Ramos (cell line): ENCODE measurements around the gene LY6G6C.

Experiments used
- in situ Hi-C: fragments of 300-500 bp; cut with MboI; formaldehyde crosslinking; loops from one replicate; pipeline ENCODE4 v1.14.3; 2022; ENCODE audit warnings: low sequenced_read_pairs; ENCODE audit not compliant: unreplicated experiment

Gene LY6G6C, protein sequence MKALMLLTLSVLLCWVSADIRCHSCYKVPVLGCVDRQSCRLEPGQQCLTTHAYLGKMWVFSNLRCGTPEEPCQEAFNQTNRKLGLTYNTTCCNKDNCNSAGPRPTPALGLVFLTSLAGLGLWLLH

GRCh38 chr6:31721351-31722020 lies at the start of gene LY6G6C:
Gene LY6G6C (minus strand): TSS chr6:31721746. CDS start chr6:31721679, 67 bp downstream.
- in situ Hi-C loops, result no loop called here

DNA sequence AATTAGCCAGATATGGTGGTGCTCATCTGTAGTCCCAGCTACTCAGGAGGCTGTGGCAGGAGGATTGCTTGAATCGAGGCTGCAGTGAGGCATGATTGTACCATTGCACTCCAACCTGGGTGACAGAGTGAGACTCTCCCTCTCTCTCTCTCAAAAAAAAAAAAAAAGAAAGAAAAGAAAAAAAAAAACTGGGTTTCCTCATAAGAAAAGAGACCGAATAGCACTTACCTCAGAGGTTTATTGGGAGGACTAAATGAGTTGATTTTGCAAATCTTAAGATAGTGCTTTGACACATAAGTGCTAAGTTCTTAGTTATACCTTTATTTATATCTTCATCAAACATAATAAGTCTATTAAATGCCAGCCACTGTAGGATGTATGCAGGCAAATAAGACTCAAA lies 49.3 kb upstream of the LY6G6C start:
- in situ Hi-C loops, result no loop called here

- in situ Hi-C loops, result no loop called here
These were observed 48.3 kb upstream of the LY6G6C start for GRCh38 chr6:31769684-31770371.

DNA sequence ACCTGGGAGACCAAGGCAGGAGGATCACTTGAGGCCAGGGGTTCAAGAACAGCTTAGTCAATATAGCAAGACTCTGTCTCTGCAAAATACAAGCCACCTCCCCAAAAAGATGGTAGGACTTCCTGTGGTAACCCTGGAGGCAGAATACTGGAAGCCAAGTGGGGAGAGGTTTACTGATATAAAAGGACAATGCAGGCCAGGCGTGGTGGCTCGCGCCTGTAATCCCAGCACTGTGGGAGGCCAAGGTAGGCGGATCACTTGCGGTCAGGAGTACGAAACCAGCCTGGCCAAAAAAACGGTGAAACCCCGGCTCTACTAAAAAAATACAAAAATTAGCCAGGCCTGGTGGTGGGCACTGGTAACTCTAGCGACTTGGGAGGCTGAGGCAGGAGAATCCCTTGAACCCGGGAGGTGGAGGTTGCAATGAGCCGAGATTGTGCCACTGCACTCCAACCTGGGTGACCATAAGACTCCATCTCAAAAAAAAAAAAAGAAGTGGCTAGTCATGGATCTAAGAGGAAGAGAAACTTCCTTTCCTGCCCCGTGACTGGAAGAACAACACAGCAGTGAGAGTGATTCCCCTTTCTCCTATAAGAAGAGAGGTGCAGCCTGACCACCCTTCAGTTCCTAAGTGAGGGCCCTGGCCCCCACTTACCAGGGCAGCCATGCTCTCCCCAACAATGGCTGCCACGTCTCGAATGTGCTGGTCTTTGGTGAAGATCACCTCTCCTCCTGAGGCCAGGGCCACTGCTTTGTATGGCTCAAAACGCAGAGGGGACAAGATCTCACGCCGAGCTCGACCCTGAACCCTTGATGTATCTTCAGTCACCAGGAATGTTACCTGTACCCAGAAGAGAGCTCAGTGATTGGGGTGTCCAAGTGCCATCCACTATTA lies 47.1 kb upstream of the LY6G6C start:
- in situ Hi-C loops, result no loop called here

- in situ Hi-C loops, result no loop called here
These were observed 45.6 kb upstream of the LY6G6C start for GRCh38 chr6:31767096-31767645.

- in situ Hi-C loops, result no loop called here
These were observed 44.6 kb upstream of the LY6G6C start for GRCh38 chr6:31765910-31766794.

- in situ Hi-C loops, result no loop called here
These were observed 44.0 kb upstream of the LY6G6C start for GRCh38 chr6:31765559-31765909.

- in situ Hi-C loops, result no loop called here
These were observed 42.7 kb upstream of the LY6G6C start for GRCh38 chr6:31764198-31764597.

- in situ Hi-C loops, result no loop called here
These were observed 42.0 kb upstream of the LY6G6C start for GRCh38 chr6:31763619-31763940.

DNA sequence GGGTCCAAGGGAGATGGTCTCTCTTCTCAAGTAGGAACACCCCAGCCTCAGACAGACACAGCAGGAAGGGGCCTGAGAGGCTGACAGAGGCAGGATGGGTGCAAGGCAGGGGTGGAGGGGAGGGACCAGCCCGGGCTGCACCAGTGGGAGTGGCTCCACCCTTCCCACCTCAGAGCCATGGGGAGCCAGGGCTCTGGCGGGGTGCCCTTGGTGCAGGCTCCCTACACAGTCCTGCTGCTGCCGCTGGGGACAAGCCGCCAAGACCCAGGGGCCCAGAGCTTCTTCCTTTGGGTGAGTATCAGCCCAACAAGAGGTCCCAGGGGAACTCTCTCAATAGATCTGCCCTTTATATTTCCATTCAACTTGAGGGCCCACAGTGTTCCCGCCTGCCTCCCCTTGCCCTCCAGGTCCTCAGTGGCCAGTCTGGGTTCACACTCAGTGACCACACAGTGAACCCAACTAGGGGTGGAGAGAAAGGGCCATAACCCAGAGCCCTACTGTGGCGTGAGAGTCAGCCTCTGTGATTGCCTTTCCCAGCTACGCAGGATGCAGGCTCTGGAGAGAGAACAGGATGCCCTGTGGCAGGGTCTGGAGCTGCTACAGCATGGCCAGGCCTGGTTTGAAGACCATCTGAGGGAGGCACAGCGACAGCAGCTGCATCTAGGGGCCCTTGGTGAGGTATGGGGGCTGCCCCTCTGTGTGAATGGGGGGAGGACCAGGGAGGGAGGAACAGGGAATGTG lies 41.5 kb upstream of the LY6G6C start:
- in situ Hi-C loops, result no loop called here

- in situ Hi-C loops, result no loop called here
These were observed 40.8 kb upstream of the LY6G6C start, which contains the start of gene SAPCD1 for GRCh38 chr6:31762356-31762755. Gene SAPCD1 (plus strand): TSS chr6:31762656. CDS start chr6:31763055, 399 bp downstream.

GRCh38 chr6:31761343-31761742 lies 39.8 kb upstream of the LY6G6C start:
- in situ Hi-C loops, result no loop called here

- in situ Hi-C loops, result no loop called here
These were observed 39.2 kb upstream of the LY6G6C start for GRCh38 chr6:31760790-31761189.

DNA sequence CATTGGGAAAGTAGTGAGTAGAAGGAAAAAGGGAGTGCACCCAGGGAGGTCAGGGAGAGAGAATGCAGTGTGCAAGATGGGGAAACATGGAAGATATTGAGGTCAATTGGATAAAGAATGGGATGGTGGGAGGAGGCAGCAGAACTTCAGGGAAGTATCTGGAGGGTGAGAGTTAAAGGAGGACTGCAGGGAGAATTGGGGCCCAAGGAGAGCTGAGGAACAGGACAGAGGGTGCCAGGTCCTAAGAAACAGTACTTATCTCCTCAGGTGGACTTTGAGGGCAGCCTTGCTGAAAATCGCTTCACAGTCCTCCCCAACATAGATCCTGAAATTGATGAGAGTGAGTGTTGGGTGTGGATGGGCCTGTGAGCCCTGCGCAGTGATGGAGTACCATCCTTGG lies 36.7 kb upstream of the LY6G6C start:
- in situ Hi-C loops, result no loop called here

DNA sequence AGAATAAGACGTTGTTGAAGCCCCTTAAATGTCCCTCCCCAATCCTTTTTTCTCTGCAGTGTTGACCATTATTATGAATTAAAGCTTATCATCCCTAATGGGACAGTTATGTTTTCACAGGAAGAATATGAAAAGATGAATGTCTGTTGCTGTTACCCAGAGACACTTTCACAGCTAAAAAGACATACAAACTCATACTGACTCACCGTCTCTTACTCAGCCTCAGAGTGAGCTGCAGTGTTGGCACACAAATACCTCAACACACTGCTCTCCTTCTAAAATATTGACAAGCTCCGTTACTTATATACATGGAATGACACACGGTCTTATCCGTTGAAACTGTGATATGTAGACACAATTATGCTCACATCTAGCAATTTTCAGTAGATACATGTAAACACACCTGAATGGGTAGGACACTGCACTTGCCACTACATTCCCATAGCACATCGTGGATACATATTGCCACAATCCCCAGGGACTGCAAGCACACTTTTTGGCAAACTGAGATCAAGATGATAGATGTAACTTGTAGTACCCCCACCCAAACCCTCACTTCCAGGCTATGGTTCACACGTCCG lies 31.3 kb upstream of the LY6G6C start:
- in situ Hi-C loops, result no loop called here

- in situ Hi-C loops, result no loop called here
These were observed 29.0 kb upstream of the LY6G6C start for GRCh38 chr6:31750411-31751022.

- in situ Hi-C loops, result no loop called here
These were observed 27.9 kb upstream of the LY6G6C start for GRCh38 chr6:31749301-31750036.

GRCh38 chr6:31744422-31744821 lies 22.9 kb upstream of the LY6G6C start:
- in situ Hi-C loops, result no loop called here
